ENCODE measurements around the gene MMEL1.

The MMEL1 gene

DNA sequence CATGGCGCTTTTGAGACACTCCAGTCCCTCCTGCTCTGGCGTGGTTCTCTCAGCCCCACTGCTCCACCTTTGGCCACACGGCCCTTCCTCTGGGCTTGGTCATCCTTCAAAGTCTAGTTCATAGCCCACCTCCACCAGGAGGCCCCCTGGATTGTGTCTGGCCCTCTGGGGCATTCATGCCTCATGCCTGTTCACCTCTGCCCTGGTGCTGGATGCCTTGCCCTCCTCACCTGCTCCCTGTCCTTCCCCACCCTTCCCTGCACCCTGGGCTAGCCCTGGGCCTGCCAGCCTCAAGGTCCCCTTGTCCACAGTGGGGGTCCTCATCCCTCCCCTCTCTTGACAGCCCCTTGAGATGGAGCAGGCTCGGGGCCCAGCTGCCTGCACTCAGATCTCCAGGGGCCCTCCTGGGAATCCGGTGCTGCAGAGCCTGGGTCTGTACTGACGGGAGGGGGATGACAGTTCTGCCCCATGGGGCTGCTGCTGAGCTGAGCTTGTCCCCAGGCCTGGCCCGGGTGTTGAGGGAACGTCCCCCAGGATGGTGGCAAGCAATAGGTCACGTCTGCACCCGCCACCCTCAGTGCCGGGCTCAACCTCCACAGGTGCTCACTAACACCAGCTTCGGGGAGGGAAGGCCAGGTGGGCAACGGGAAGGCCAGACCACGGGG lies 27.8 kb downstream of the MMEL1 start:
- no peak for DNase-seq (ENCODE audit: low spot score)

DNA sequence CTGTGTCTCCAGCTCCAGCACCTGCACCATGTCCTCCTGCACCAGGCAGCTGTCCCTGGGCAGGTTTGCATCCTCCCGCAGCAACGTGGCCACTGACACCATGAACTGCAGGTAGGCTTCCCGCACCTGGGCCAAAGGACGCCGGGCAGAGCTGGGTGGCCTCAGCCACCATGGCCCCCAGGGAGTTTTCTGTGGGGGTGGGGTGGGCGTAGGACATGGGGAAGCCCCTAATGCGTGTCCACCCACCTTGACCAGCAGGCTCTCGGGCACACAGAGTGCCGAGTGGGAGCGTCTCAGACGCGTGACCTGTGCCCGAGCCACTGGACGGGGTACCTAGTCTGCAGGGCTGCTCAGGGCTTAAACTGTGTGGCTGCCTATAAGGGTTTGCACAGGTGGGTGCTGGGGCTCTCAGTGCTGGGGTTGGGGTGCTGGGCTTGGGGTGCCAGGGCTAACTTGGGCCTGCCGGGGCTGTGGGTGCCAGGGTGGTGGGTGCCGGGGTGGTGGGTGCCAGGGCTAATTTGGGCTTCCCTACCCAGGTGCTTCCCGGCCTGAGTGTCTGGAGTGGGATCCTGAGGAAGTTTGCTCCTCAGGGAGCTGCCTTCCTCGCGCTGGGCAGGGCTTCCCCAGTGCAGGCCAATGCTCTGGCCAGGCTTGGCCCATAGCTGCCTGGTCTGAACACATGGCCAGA lies 28.5 kb downstream of the MMEL1 start:
- no peak for DNase-seq (ENCODE audit: low spot score)

DNA sequence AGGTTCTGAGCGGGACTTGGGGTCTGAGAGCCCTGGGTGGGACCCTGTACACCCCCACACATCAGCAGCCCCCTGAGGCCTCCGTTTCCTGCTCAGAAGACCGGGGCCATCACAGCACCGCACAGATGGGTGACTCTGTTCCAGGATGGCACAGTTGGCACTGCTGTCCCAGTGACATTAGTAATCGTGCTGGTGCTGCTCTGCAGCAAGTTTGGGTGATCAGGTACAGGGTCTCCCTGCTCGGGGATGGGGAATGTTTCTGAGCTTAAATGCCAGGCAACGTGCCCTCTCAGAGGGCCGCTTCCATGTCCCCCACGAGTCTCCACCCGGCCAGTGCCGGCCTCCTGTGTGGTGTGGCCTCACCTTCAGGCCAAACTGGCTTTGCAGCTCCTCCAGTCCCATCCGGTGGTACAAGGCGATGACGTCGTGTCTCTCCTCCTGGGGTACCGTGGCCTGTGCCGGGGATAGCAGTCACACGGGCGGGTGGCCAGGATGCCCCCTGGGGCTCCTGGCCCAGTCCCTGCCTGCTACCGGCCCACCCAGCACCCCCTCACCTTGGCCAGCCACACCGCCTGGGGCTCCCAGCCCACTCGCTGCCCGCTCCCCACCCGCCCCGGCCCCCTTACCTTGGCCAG lies 29.2 kb downstream of the MMEL1 start:
- DNase-seq (ENCODE audit: low spot score): no peak

DNA sequence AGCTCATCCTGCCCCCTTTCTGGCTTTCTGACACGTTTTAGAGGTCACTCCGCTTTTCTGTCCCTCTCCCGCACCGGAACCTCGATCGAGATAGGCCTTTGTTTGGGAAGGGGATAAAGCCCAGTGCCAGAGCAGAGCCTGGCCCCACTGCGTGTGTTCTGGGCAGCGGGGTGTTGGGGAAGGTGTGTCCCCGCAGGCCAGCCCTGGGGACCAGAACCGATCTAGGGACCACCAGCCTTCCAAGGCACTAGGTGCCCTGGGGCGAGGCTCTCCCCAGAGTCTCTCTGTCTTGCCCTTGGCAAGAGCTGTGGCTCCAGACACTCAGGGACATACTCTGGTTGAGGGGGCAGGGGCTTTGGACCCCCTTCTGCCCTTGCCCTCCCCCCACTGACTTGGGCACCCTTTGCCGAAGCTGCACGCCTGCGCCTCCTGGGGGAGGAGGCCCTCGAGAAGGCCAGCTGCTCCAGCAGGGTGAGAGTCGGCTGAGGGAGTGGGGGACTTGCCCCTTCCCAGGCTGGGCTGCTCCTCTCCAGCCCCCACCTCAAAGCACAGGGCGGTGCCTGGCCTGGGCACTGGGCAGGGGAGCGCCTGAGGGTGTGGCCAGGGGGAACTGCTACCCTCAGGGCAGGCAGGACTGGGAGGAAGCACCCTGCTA lies 29.8 kb downstream of the MMEL1 start:
- DNase-seq (ENCODE audit: low spot score): no peak

DNA sequence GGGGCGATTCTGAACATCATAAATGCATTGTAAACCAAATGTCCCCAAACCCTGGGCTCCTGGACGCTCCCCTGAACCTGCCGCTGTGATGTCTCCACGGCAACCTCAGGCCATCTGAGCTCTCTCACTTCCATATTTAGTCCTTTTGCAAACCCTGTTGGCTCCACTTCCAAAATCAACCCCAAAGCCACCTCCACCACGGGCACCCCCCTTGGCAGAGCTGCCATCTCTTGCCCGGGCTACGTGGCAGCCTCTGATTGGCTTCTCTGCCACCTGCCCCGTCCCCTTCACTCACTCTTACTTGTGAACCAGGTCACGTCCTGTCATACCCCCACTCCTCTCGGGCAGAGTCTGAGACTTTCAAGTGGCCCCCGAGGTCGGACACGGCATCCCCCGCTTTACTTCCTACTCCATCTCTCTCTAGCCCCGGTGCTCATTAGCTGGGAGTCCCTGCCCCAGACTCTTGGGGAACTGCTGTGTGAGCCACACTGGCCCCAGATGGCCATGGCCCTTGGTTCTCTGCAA lies 30.4 kb downstream of the MMEL1 start:
- DNase-seq (ENCODE audit: low spot score): no peak

DNA sequence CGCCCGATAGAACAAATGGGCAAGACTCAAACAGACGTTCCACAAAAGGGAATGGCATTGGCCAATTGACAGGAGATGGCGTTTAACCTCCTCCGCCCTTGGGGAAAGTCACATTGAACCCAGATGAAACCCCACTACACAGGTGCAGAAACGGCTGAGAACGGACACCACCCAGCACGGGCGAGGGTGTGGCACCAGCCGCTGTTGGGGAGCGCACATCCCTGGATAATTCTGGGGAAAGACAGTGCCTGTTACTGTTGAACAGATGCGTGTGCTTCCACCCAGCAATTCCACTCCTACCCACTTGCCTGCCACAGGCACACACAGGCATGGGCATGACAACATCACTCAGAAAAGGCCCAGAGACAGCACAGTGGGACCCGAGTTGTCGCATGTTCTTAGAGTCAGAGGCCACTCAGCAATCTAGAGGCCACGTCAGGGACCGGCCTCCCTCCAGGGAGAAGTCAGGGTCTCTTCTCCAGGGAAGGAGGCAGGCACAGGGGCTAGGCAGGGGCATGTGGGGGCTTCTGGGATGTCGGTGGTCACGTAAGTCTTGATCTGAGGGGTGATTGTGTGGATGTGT lies 31.0 kb downstream of the MMEL1 start:
- DNase-seq (ENCODE audit: low spot score): no peak

DNA sequence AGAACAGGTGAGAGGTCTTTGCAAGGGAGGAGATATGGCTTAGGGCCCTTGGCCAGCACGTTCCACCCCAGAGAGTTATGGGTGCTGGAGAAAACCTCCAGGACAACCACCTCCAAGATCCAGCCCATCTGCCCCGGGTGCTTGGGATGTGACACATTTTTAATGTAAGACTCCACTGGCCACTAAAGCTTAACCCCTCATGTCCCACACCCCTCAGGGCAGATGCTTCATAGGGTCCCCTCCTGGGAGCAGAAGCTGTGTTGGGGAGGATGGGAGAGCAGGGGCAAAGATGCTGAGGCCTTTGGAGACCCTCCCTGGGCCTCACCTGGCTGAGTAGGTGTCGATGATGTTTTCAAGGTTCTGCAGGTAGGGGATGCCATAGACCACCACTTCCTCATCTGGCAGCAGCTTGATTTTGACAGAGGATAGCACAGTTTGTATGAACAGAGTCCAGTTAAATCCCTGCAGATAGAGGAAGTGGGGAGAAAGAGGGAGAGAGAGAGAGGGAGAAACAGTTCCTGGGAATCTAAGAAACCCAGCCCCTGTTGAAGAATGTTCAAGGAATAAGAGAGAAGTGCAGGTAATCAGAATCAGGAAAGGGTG lies 34.4 kb downstream of the MMEL1 start:
- DNase-seq (ENCODE audit: low spot score): no peak

DNA sequence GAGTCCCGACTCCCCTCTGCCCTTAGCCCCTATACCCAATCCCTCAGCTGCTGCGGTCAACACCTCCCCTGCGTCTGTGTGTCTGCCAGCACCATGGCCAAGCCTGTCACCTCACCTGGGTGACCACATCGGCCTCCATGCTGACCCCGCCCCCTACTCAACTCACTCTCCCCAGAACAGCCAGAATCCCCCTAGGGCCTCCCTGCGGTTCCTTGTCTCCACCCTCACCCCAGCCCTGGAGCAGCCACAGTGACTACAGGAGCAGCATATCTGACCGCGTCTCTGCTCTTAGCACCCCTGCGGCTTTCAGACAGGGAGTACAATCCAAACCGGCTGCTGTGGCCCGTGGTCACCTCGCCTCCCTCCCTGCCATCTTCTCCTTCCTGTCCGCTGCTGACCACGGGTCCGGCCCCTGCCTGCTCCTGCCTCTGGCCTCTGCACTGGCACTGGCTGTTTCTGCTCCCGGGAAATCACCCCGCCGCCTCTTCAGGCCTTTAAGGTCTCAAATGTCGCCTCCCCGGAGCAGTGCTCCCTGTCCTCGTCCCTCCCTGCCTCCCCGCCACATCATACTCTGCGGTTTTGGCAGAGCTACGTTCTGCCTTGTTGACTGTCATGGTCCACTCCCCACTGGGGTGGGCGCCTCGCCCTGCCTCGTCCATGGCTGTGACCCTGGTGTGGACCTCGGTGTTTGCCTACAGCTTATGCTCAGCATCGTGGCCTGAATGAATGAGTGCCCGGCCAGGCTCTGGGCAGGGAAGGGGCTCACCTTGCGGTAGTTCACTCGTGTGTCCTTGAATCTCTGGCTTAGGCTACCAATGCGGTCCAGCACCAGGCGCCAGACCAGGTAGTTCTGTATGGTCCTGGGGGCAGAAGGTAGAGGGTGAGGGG lies 35.1 kb downstream of the MMEL1 start:
- DNase-seq (ENCODE audit: low spot score): no peak

DNA sequence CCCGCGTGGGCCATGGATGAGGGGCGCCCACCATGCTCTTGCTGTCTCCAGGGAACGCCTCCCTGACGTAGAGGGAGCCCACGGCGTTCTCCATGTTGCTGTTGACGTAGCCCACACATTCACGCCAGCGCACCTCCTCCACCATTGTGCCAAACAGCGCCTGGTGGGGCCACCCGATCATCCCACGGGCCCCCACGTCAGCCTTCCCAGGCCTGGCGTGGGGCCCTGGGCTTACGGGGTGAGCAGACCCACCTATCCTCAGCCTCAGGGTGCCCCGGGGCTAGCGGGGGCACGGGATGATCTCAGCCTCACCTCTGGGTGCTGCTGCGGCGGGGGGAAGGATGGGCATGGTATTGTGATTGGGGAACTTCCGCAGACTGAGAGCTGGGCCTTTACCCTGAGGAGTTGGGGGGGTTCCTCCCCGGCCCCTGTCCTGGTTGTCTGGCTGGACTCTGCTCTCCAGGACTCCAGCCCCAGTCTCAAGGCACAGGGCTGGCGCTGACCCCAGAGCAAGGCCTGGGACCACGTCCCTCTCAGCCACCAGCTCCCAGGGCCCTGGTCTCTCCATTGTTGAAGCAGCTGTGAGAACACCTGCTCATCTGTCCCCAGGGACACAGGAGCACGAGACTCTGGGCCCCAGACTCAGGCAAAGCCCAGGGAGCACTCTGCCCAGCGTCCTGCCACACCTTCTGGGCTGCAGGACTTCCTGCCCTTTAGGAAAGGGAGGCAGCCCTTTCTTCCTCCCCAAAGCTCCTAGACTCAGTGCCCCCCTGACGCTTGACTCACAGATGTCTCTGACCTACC lies 36.1 kb downstream of the MMEL1 start:
- DNase-seq (ENCODE audit: low spot score): no peak

DNA sequence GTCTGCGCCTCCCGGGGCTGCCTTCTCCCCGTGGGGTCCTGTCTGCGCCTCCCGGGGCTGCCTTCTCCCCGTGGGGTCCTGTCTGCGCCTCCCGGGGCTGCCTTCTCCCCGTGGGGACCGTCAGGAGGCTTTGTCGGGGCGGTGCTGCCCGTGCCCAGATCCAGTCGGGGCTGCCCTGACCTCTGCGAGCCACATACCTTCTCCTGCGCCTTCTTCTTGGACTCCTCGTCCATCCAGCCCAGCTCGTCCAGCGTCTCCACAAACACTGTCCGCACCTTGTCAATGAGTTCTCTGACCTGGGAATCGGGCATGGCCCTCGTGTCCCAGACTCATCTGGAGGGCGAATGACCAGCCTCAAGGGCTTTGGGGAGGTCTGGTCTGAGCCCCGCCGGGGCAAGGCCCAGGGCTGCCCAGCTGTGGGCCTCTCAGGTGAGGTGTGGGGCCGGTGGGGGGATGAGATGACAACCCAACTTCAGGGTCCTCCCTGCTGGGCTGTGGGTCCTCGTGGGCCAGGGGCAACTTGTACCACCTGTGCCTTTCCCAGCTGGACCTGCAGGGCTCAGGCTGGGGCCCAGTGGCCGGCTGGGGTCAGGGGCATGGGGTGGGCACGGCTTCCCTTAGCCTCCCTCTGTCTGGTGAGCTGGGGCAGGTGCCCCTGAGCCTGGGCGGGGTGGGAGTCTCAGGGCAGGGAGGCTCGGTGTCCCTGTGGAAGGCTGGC lies 36.8 kb downstream of the MMEL1 start:
- no peak for DNase-seq (ENCODE audit: low spot score)

DNA sequence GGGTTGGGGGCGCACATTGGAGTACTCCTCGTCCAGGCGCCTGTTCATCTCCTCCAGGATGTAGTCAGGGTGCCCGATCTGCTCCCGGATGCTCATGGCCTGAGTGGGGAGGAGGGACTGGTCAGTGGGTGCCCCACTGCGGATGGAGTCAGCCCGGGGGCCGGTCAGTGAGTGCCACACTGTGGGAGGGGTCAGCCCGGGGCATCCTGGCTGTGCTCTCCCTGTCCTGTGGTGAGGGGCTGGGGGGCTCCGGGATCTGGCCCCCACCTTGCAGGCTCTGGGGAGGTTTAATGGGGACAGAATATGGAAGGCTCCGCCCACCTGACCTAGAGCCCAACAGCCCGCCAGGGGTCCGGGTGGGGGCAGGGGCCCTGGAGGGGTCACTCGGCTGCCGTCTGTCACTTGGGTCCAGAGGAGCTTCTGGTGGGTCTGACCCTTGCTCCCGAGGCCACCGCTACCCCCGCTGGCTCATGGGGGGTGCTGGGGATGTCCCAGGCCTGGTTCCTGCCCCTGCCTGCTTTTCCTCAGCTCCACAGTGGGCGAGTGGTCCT lies 37.5 kb downstream of the MMEL1 start:
- DNase-seq (ENCODE audit: low spot score): no peak

DNA sequence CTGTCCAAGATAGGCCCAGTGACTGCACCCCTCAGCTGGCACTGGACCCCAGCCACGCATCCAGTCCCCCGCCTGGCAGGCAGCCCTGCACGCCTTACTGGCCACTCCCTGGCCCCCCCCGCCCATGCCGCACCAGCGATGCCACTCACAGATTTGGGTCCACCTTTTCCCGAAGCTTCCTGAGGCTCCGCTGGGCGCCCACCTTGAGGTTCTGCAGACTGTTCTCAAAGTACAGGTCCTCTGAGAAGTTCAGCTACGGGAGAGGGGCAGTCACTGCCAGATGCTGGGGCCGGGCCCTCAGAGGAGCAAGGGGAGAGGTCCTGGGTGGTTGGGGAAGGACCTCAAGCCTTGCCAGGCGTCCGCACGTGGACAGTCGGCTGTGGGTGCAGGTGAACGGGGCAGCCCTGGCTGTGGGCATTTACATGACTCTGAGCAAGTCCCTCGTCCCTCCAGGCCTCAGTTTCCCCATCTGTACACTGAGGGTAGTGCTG lies 38.1 kb downstream of the MMEL1 start:
- DNase-seq (ENCODE audit: low spot score): no peak

DNA sequence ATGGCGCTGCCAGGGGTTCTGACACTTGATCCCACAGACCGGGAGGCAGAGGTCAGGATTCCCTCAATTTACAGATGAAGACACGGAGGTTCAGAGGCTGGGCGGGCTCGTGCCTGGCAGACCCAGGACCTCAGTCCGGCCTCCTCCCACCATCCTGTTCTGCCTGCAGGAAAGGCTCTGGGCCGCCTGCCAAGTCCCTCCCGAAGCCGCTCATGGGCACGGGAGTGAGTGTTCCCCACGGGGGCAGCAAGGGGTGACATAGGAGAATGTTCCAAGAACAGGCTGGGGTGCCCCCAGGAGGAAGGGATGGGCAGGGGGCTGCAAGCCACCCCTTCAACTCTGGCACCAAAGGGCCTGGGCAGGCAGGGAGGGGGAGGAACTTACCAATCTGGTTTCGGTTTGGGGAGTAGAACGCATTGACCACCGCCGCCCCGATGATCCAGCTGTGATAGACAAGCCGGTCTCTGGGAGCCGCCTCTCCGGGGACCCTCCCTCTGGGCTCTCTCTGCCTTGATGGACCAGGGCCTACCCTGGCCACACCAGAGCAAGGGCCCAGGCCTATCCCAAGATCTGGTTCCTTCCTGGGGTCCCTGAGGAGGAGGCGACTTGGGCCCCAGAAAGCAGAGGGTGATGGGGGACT lies 38.7 kb downstream of the MMEL1 start:
- DNase-seq (ENCODE audit: low spot score): no peak

DNA sequence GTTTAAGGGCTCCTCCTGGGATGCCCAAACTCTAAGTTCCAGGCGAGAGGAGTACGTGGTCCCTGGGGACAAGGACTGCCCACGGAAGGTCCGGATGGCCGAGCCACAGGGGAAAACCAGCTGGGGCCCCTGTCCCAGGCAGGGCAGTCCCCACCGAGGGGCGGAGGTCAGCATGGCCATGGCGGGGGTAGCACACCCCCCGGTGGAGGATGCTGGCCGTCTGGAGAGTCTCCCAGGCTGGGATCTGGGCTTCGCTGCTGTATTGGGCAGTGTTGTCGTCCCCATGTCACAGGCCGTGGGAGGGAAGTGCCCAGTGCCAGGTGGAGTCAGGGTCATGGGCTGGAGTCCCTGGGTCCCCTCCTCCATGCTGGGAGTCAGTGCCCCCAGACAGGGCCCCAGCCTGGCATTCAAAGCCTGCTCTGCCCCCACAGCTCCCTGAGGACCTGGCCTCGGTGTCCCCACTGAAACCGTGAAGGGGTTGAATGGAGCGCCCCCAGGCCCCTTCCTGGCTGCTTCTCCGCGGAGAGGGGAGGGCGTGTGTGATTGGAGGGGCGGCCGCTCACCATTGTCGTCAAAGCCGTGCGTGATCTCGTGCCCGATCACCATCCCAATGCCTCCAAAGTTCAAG lies 39.5 kb downstream of the MMEL1 start:
- DNase-seq (ENCODE audit: low spot score): no peak

DNA sequence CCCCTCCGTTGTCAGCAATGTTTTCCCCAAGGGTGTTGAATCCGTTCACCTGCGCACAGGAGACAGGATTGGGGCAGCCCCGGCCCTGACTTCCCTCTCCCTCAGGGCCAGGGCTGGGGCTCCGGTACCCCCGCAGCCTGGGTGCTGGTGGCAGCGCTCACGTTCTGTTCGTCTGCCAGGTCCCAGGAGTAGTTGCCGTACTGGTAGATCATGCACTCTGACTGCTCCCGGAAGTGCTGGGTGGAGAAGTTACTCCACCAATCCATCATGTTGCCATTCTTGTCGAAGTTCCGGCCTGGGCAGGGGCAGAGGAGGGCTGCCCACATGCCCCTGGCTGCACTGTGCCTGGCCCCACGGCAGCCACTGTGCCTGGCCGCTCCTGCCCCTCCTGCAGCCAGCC lies 40.1 kb downstream of the MMEL1 start:
- DNase-seq (ENCODE audit: low spot score): no peak

DNA sequence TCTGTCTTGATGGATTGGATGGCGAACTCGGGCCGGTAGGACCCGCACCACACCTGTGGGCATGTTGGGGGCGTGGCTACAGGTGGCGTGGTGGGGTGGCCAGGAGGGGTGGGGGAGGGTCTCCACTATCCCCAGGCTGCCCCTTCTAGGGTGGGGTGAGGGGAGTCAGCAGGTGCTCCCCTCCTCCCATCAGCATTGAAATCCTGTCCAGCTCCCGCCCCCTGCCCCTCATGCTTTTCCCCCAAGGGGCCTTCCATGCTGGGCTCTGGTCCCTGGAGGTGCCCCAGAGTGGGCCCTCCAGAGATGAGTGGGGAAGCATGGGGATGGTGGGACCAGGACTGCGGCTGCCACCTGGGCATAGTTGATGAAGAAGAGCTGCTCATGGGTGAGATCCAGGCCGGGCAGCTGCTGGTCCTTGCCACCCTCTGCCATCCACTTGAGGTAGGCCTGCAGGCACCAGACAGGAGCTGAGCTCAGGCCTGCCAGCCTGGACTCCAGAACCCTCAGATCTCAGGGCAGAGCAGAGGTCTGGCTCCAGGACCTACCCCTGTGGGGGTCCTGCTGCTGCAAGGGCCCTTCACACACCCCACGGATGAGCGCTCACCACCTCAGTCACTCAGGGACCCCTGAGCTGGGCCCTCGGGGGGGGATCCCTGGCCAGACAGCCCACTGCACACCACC lies 41.1 kb downstream of the MMEL1 start:
- DNase-seq (ENCODE audit: low spot score): no peak

DNA sequence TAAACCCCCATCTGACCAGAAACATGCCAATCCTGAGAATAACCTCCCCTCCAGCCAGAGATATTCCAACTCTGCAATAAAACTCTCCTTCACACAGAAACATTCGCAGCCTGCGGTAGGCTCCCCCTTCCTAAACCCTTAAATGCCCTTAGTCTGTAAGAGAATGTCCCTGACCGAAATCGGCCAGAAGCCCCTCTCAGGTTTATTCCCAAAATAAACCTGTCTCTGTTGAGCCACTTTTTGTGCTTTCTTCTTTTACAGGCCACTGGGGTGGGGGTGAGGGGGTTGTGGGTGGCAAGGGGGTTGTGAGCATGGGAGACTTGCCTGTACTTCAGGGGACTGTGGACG lies 41.6 kb downstream of the MMEL1 start:
- DNase-seq (ENCODE audit: low spot score): no peak
